ENCODE measurements around the gene KCNMA1. TPM values are rescaled to one million over a fixed set of nuclear protein-coding genes. Genes with fewer than 3 reads are reported as not detected.

Gene KCNMA1
- polyA plus RNA-seq, 4 donors, result 2.7 to 8.6 (median 7.7) TPM

- H3K4me1 ChIP-seq (ENCODE audit: control insufficient read depth in 3 of 3, insufficient read depth in 2 of 3, low read depth in 1 of 3, low read length in 2 of 3), result no peaks in the 10 kb centered on the region
- H3K4me3 ChIP-seq (ENCODE audit: low read depth in 1 of 3, low read length in 3 of 3), result no peak overlapping the region
- no peak overlapping the region for H3K27ac ChIP-seq (ENCODE audit: low read depth in 1 of 3, low read length in 2 of 3)
- H3K27me3 ChIP-seq (ENCODE audit: control insufficient read depth in 3 of 3, insufficient read depth in 3 of 3, low read length in 3 of 3), result no peaks in the 10 kb centered on the region
- peak in 1 of 2 donors; percentile 66 for DNase-seq
- no peak for FAIRE-seq
- H3K36me3 ChIP-seq (ENCODE audit: control insufficient read depth in 3 of 3, insufficient read depth in 2 of 3, low read depth in 1 of 3, low read length in 3 of 3), result no peaks in the 10 kb centered on the region
- peaks cover 0 to 18% of the 10 kb centered on the region in 2 donors for H3K9me3 ChIP-seq (ENCODE audit: control insufficient read depth in 2 of 2, insufficient read depth in 1 of 2, low read depth in 1 of 2, low read length in 1 of 2)
- 25 to 57% (median 40%) methylated on average over 9 of the region's 9 CpGs for whole genome bisulfite sequencing, 3 donors
Observed at GRCh38 chr10:77236029-77236428, 401.6 kb downstream of the KCNMA1 start.

- WGBS, 3 donors, result 37 to 50% (median 41%) methylated on average over 1 of the region's 1 CpG
- H3K4me1 ChIP-seq (ENCODE audit: control insufficient read depth in 3 of 3, insufficient read depth in 2 of 3, low read depth in 1 of 3, low read length in 2 of 3), result no peaks in the 10 kb centered on the region
- peaks cover 0 to 18% of the 10 kb centered on the region in 2 donors for H3K9me3 ChIP-seq (ENCODE audit: control insufficient read depth in 2 of 2, insufficient read depth in 1 of 2, low read depth in 1 of 2, low read length in 1 of 2)
- DNase-seq (peak in 1 of 2 donors; percentile 10), FAIRE-seq (no peak)
- H3K36me3 ChIP-seq (ENCODE audit: control insufficient read depth in 3 of 3, insufficient read depth in 2 of 3, low read depth in 1 of 3, low read length in 3 of 3), result no peaks in the 10 kb centered on the region
- no peak overlapping the region for H3K4me3 ChIP-seq (ENCODE audit: low read depth in 1 of 3, low read length in 3 of 3)
- no peaks in the 10 kb centered on the region for H3K27me3 ChIP-seq (ENCODE audit: control insufficient read depth in 3 of 3, insufficient read depth in 3 of 3, low read length in 3 of 3)
- no peak overlapping the region for H3K27ac ChIP-seq (ENCODE audit: low read depth in 1 of 3, low read length in 2 of 3)
Observed at GRCh38 chr10:77234599-77234998, 403.0 kb downstream of the KCNMA1 start.

- FAIRE-seq (no peak), DNase-seq (no peak)
- 96 to 97% (median 97%) methylated on average over 7 of the region's 7 CpGs for WGBS, 3 donors
- H3K27me3 ChIP-seq (ENCODE audit: control insufficient read depth in 3 of 3, insufficient read depth in 3 of 3, low read length in 3 of 3), result no peaks in the 10 kb centered on the region
- H3K36me3 ChIP-seq (ENCODE audit: control insufficient read depth in 3 of 3, insufficient read depth in 2 of 3, low read depth in 1 of 3, low read length in 3 of 3), result no peaks in the 10 kb centered on the region
- H3K4me1 ChIP-seq (ENCODE audit: control insufficient read depth in 3 of 3, insufficient read depth in 2 of 3, low read depth in 1 of 3, low read length in 2 of 3), result no peaks in the 10 kb centered on the region
- H3K4me3 ChIP-seq (ENCODE audit: low read depth in 1 of 3, low read length in 3 of 3), result no peak overlapping the region
- H3K9me3 ChIP-seq (ENCODE audit: control insufficient read depth in 2 of 2, insufficient read depth in 1 of 2, low read depth in 1 of 2, low read length in 1 of 2), result peaks cover 0 to 18% of the 10 kb centered on the region in 2 donors
- H3K27ac ChIP-seq (ENCODE audit: low read depth in 1 of 3, low read length in 2 of 3), result no peak overlapping the region
Observed at GRCh38 chr10:77233466-77233865, 404.1 kb downstream of the KCNMA1 start.

- DNase-seq (no peak), FAIRE-seq (no peak)
- no peak overlapping the region for H3K27ac ChIP-seq (ENCODE audit: low read depth in 1 of 3, low read length in 2 of 3)
- peaks cover 0 to 18% of the 10 kb centered on the region in 2 donors for H3K9me3 ChIP-seq (ENCODE audit: control insufficient read depth in 2 of 2, insufficient read depth in 1 of 2, low read depth in 1 of 2, low read length in 1 of 2)
- WGBS, 3 donors, result 75 to 89% (median 76%) methylated on average over 3 of the region's 3 CpGs
- H3K36me3 ChIP-seq (ENCODE audit: control insufficient read depth in 3 of 3, insufficient read depth in 2 of 3, low read depth in 1 of 3, low read length in 3 of 3), result no peaks in the 10 kb centered on the region
- H3K27me3 ChIP-seq (ENCODE audit: control insufficient read depth in 3 of 3, insufficient read depth in 3 of 3, low read length in 3 of 3), result no peaks in the 10 kb centered on the region
- H3K4me3 ChIP-seq (ENCODE audit: low read depth in 1 of 3, low read length in 3 of 3), result no peak overlapping the region
- no peaks in the 10 kb centered on the region for H3K4me1 ChIP-seq (ENCODE audit: control insufficient read depth in 3 of 3, insufficient read depth in 2 of 3, low read depth in 1 of 3, low read length in 2 of 3)
Observed at GRCh38 chr10:77231884-77232610, 405.6 kb downstream of the KCNMA1 start.

- Histone ChIP-seq H3K36me3 (ENCODE audit: control insufficient read depth in 3 of 3, insufficient read depth in 2 of 3, low read depth in 1 of 3, low read length in 3 of 3) (no peaks in the 10 kb centered on the region), H3K4me1 (ENCODE audit: control insufficient read depth in 3 of 3, insufficient read depth in 2 of 3, low read depth in 1 of 3, low read length in 2 of 3) (no peaks in the 10 kb centered on the region), H3K4me3 (ENCODE audit: low read depth in 1 of 3, low read length in 3 of 3) (no peak overlapping the region), H3K9me3 (ENCODE audit: control insufficient read depth in 2 of 2, insufficient read depth in 1 of 2, low read depth in 1 of 2, low read length in 1 of 2) (peaks cover 0 to 18% of the 10 kb centered on the region in 2 donors), H3K27me3 (ENCODE audit: control insufficient read depth in 3 of 3, insufficient read depth in 3 of 3, low read length in 3 of 3) (no peaks in the 10 kb centered on the region), H3K27ac (ENCODE audit: low read depth in 1 of 3, low read length in 2 of 3) (no peak overlapping the region)
- 85 to 89% (median 89%) methylated on average over 3 of the region's 3 CpGs for WGBS, 3 donors
- FAIRE-seq (no peak), DNase-seq (no peak)
Observed at GRCh38 chr10:77231375-77231774, 406.2 kb downstream of the KCNMA1 start.

GRCh38 chr10:77230194-77230593, 407.4 kb downstream of the KCNMA1 start:
- 89 to 94% (median 91%) methylated on average over 5 of the region's 5 CpGs for WGBS, 3 donors
- no peaks in the 10 kb centered on the region for H3K36me3 ChIP-seq (ENCODE audit: control insufficient read depth in 3 of 3, insufficient read depth in 2 of 3, low read depth in 1 of 3, low read length in 3 of 3)

GRCh38 chr10:77229704-77230103, 407.9 kb downstream of the KCNMA1 start:
- WGBS, 3 donors, result 83 to 97% (median 90%) methylated on average over 3 of the region's 3 CpGs
- peaks cover 0 to 4% of the 10 kb centered on the region in 2 donors for H3K9me3 ChIP-seq (ENCODE audit: control insufficient read depth in 2 of 2, insufficient read depth in 1 of 2, low read depth in 1 of 2, low read length in 1 of 2)
- DNase-seq (no peak), FAIRE-seq (no peak)
- no peaks in the 10 kb centered on the region for H3K27me3 ChIP-seq (ENCODE audit: control insufficient read depth in 3 of 3, insufficient read depth in 3 of 3, low read length in 3 of 3)
- H3K36me3 ChIP-seq (ENCODE audit: control insufficient read depth in 3 of 3, insufficient read depth in 2 of 3, low read depth in 1 of 3, low read length in 3 of 3), result no peaks in the 10 kb centered on the region
- no peaks in the 10 kb centered on the region for H3K4me1 ChIP-seq (ENCODE audit: control insufficient read depth in 3 of 3, insufficient read depth in 2 of 3, low read depth in 1 of 3, low read length in 2 of 3)
- no peak overlapping the region for H3K4me3 ChIP-seq (ENCODE audit: low read depth in 1 of 3, low read length in 3 of 3)
- no peak overlapping the region for H3K27ac ChIP-seq (ENCODE audit: low read depth in 1 of 3, low read length in 2 of 3)

More at GRCh38 chr10:77230194-77230593, 407.4 kb downstream of the KCNMA1 start:
- no peak for FAIRE-seq
- DNase-seq, result no peak
- no peak overlapping the region for H3K27ac ChIP-seq (ENCODE audit: low read depth in 1 of 3, low read length in 2 of 3)
- no peaks in the 10 kb centered on the region for H3K4me1 ChIP-seq (ENCODE audit: control insufficient read depth in 3 of 3, insufficient read depth in 2 of 3, low read depth in 1 of 3, low read length in 2 of 3)
- peaks cover 0 to 6% of the 10 kb centered on the region in 2 donors for H3K9me3 ChIP-seq (ENCODE audit: control insufficient read depth in 2 of 2, insufficient read depth in 1 of 2, low read depth in 1 of 2, low read length in 1 of 2)
- no peak overlapping the region for H3K4me3 ChIP-seq (ENCODE audit: low read depth in 1 of 3, low read length in 3 of 3)
- H3K27me3 ChIP-seq (ENCODE audit: control insufficient read depth in 3 of 3, insufficient read depth in 3 of 3, low read length in 3 of 3), result no peaks in the 10 kb centered on the region

GRCh38 chr10:77228559-77228958, 409.0 kb downstream of the KCNMA1 start:
- H3K27me3 ChIP-seq (ENCODE audit: control insufficient read depth in 3 of 3, insufficient read depth in 3 of 3, low read length in 3 of 3), result no peaks in the 10 kb centered on the region
- no peak overlapping the region for H3K27ac ChIP-seq (ENCODE audit: low read depth in 1 of 3, low read length in 2 of 3)
- H3K36me3 ChIP-seq (ENCODE audit: control insufficient read depth in 3 of 3, insufficient read depth in 2 of 3, low read depth in 1 of 3, low read length in 3 of 3), result no peaks in the 10 kb centered on the region
- H3K4me3 ChIP-seq (ENCODE audit: low read depth in 1 of 3, low read length in 3 of 3), result no peak overlapping the region
- FAIRE-seq (no peak), DNase-seq (no peak)
- H3K4me1 ChIP-seq (ENCODE audit: control insufficient read depth in 3 of 3, insufficient read depth in 2 of 3, low read depth in 1 of 3, low read length in 2 of 3), result no peaks in the 10 kb centered on the region
- WGBS, 3 donors, result 78 to 87% (median 85%) methylated on average over 5 of the region's 5 CpGs
- peaks cover 0 to 2% of the 10 kb centered on the region in 2 donors for H3K9me3 ChIP-seq (ENCODE audit: control insufficient read depth in 2 of 2, insufficient read depth in 1 of 2, low read depth in 1 of 2, low read length in 1 of 2)

Data from small intestine (tissue), 7 donors.